H1 (cell line): Measurements from ENCODE around the gene SLC6A6. TPM values are rescaled to one million over a fixed set of nuclear protein-coding genes. Genes with fewer than 3 reads are reported as not detected.

Source experiments
- CTCF ChIA-PET: fragments of 300-600 bp; sonication (Branson Sonifier 250); formaldehyde crosslinking; loops from one replicate; lab custom pipeline; 2021; ENCODE audit not compliant: partially characterized antibody; lab: Charles Lee
- POLR2A ChIA-PET: fragments of 300-600 bp; sonication (Branson Sonifier 250); formaldehyde crosslinking; loops from one replicate; lab custom pipeline; 2021; ENCODE audit warnings: inconsistent platforms; ENCODE audit not compliant: partially characterized antibody; lab: Charles Lee
- DNase-seq, 2 experiments: peaks; one replicate each; pipeline versions ENCODE4 v3.0.0 to v3.0.0-alpha.2; 2010 to 2022; ENCODE audit warnings: low spot score in 2 of 2, low read depth in 1 of 2, mixed read lengths in 1 of 2
- FAIRE-seq: peaks from 2 replicates; lab custom pipeline; 2011; peaks lifted over from hg19 to GRCh38; lab: Jason Lieb, UNC
- H2AFZ ChIP-seq: 2 replicates; pipeline ENCODE4 v1.8.1; 2012; ENCODE audit warnings: low read length, inconsistent platforms
- H2AK5ac ChIP-seq: 2 replicates; pipeline ENCODE4 v1.6.1; 2013; ENCODE audit warnings: low read depth, low read length
- H2BK120ac ChIP-seq: replicated peaks from 2 replicates; pipeline ENCODE3; 2013; ENCODE audit warnings: low read depth, low read length, inconsistent platforms
- H2BK12ac ChIP-seq: 2 replicates; pipeline ENCODE4 v1.6.1; 2013; ENCODE audit warnings: low read depth, low read length
- H2BK15ac ChIP-seq: 2 replicates; pipeline ENCODE4 v1.6.1; 2013; ENCODE audit warnings: low read length
- H2BK20ac ChIP-seq: 2 replicates; pipeline ENCODE4 v1.6.1; 2013; ENCODE audit warnings: low read length
- H2BK5ac ChIP-seq: 2 replicates; pipeline ENCODE4 v1.6.1; 2013; ENCODE audit warnings: low read depth, low read length
- H3K14ac ChIP-seq: 2 replicates; pipeline ENCODE4 v1.6.1; 2013; ENCODE audit warnings: inconsistent platforms; ENCODE audit not compliant: insufficient read length
- H3K18ac ChIP-seq: 2 replicates; pipeline ENCODE4 v1.6.1; 2013; ENCODE audit warnings: low read length; ENCODE audit errors: extremely low read depth
- H3K23ac ChIP-seq: 2 replicates; pipeline ENCODE4 v1.6.1; 2013; ENCODE audit warnings: inconsistent platforms; ENCODE audit not compliant: insufficient read length
- H3K23me2 ChIP-seq: 2 replicates; pipeline ENCODE4 v1.6.1; 2013; ENCODE audit warnings: low read depth, low read length
- H3K27ac ChIP-seq: 2 replicates; pipeline ENCODE4 v1.6.1; 2011; ENCODE audit warnings: low read depth, low read length, inconsistent platforms
- H3K27me3 ChIP-seq, 4 experiments: replicated peaks in 1 of 4; 1 replicate in 1 of 4; 2 replicates in 3 of 4; pipeline versions ENCODE4 v1.6.1 to v1.8.1; 2011 to 2013; ENCODE audit warnings: low read length in 3 of 4, mild to moderate bottlenecking in 3 of 4, inconsistent platforms in 2 of 4, mixed read lengths in 2 of 4, moderate library complexity in 1 of 4; ENCODE audit not compliant: control insufficient read depth in 3 of 4, insufficient read depth in 3 of 4; ENCODE audit errors: extremely low read depth in 1 of 4
- H3K36me3 ChIP-seq, 4 experiments: 2 replicates each; pipeline versions ENCODE4 v1.6.1 to v1.8.1; 2011 to 2013; ENCODE audit warnings: mild to moderate bottlenecking in 4 of 4, low read length in 3 of 4, moderate library complexity in 2 of 4, control low read depth in 1 of 4, inconsistent platforms in 1 of 4; ENCODE audit not compliant: insufficient read depth in 4 of 4, control insufficient read depth in 2 of 4
- H3K4ac ChIP-seq: replicated peaks from 2 replicates; pipeline ENCODE3; 2013; ENCODE audit warnings: low read length, low read depth, mixed read lengths, inconsistent platforms; ENCODE audit not compliant: insufficient read length
- H3K4me1 ChIP-seq, 4 experiments: replicated peaks in 1 of 4; 1 replicate in 1 of 4; 2 replicates in 3 of 4; pipeline versions ENCODE4 v1.6.1 to v1.8.1; 2011 to 2013; ENCODE audit warnings: low read length in 3 of 4, inconsistent platforms in 2 of 4, mixed read lengths in 1 of 4; ENCODE audit not compliant: insufficient read depth in 4 of 4, control insufficient read depth in 3 of 4
- H3K4me2 ChIP-seq, 2 experiments: 2 replicates each; pipeline versions ENCODE4 v1.6.1 to v1.8.1; 2011 to 2013; ENCODE audit warnings: low read depth in 2 of 2, low read length in 2 of 2, control low read depth in 1 of 2, inconsistent platforms in 1 of 2, mild to moderate bottlenecking in 1 of 2; ENCODE audit not compliant: insufficient read depth in 1 of 2
- H3K4me3 ChIP-seq, 4 experiments: fragments of 200-600, 300-600 bp in 1 of 4; sonication (generic), shearing (Covaris generic), sonication (Bioruptor Twin) in 1 of 4; 2 replicates each; pipeline versions ENCODE4 v1.5.1 to v1.8.1; 2011 to 2016; ENCODE audit warnings: low read length in 4 of 4, low read depth in 3 of 4, control low read depth in 2 of 4, inconsistent platforms in 2 of 4, mild to moderate bottlenecking in 2 of 4, mixed read lengths in 1 of 4, moderate library complexity in 1 of 4; ENCODE audit not compliant: insufficient read depth in 2 of 4; ENCODE audit errors: extremely low read depth in 1 of 4
- H3K56ac ChIP-seq: replicated peaks from 2 replicates; pipeline ENCODE3; 2013; ENCODE audit warnings: low read depth, mild to moderate bottlenecking, mixed read lengths, low read length, inconsistent platforms; ENCODE audit not compliant: insufficient read length
- H3K79me1 ChIP-seq: 2 replicates; pipeline ENCODE4 v1.6.1; 2013; ENCODE audit warnings: low read depth, low read length, control low read depth
- H3K79me2 ChIP-seq, 2 experiments: 2 replicates each; pipeline versions ENCODE4 v1.6.1 to v1.8.1; 2012 to 2013; ENCODE audit warnings: low read length in 2 of 2, mild to moderate bottlenecking in 2 of 2, inconsistent platforms in 1 of 2; ENCODE audit not compliant: insufficient read depth in 2 of 2, control insufficient read depth in 1 of 2
- H3K9ac ChIP-seq, 4 experiments: replicated peaks in 1 of 4; 1 replicate in 1 of 4; 2 replicates in 3 of 4; pipeline versions ENCODE4 v1.6.1 to v1.8.1; 2011 to 2013; ENCODE audit warnings: low read depth in 3 of 4, low read length in 3 of 4, control low read depth in 2 of 4, mild to moderate bottlenecking in 2 of 4, moderate library complexity in 2 of 4, inconsistent platforms in 1 of 4; ENCODE audit errors: extremely low read depth in 1 of 4
- H3K9me3 ChIP-seq, 2 experiments: 2 replicates each; pipeline versions ENCODE4 v1.6.1 to v1.8.1; 2012 to 2013; ENCODE audit warnings: mild to moderate bottlenecking in 2 of 2, moderate library complexity in 2 of 2, control low read depth in 1 of 2, inconsistent platforms in 1 of 2, low read depth in 1 of 2, low read length in 1 of 2, mixed read lengths in 1 of 2; ENCODE audit not compliant: insufficient read depth in 2 of 2
- H4K20me1 ChIP-seq, 2 experiments: replicated peaks in 1 of 2; 2 replicates each; pipeline versions ENCODE3 to v1.8.1; 2011 to 2013; ENCODE audit warnings: inconsistent platforms in 2 of 2, low read length in 2 of 2, mild to moderate bottlenecking in 1 of 2; ENCODE audit not compliant: insufficient read depth in 2 of 2, control insufficient read depth in 1 of 2
- H4K5ac ChIP-seq: 2 replicates; pipeline ENCODE4 v1.6.1; 2013; ENCODE audit warnings: low read length, low read depth, mixed read lengths, inconsistent platforms; ENCODE audit not compliant: insufficient read length
- H4K8ac ChIP-seq: 2 replicates; pipeline ENCODE4 v1.8.0; 2013; ENCODE audit warnings: mild to moderate bottlenecking, moderate library complexity, low read length, inconsistent platforms; ENCODE audit not compliant: insufficient read depth; ENCODE audit errors: extremely low read depth
- H4K91ac ChIP-seq: replicated peaks from 2 replicates; pipeline ENCODE3; 2013; ENCODE audit warnings: low read length, mixed read lengths, inconsistent platforms; ENCODE audit not compliant: insufficient read length
- BRCA1 ChIP-seq: IDR thresholded peaks from 2 replicates; pipeline ENCODE4 v1.6.1; 2012; ENCODE audit warnings: low read depth, low read length, improper control_type of control experiment
- CREB1 ChIP-seq: IDR thresholded peaks from 2 replicates; pipeline ENCODE4 v1.6.1; 2012; ENCODE audit warnings: inconsistent platforms
- CTBP2 ChIP-seq: IDR thresholded peaks from 2 replicates; pipeline ENCODE4 v1.7.0; 2011; ENCODE audit warnings: borderline replicate concordance, mild to moderate bottlenecking, moderate library complexity, mixed read lengths, low read length; ENCODE audit not compliant: insufficient read depth, insufficient read length
- EZH2 ChIP-seq: fragments of 200-600 bp; sonication (generic); IDR thresholded peaks from 2 replicates; pipeline ENCODE4 v1.7.1; 2012; ENCODE audit warnings: low read depth, mild to moderate bottlenecking, moderate library complexity, low read length, inconsistent platforms; ENCODE audit not compliant: severe bottlenecking
- HDAC2 ChIP-seq, 2 experiments: fragments of 300-600 bp in 1 of 2; sonication (generic) in 1 of 2; IDR thresholded peaks; 2 replicates each; pipeline ENCODE4 v1.6.1; 2011 to 2012; ENCODE audit warnings: low read depth in 2 of 2, low read length in 2 of 2, mild to moderate bottlenecking in 2 of 2, moderate library complexity in 2 of 2, borderline replicate concordance in 1 of 2, inconsistent platforms in 1 of 2
- JUN ChIP-seq: IDR thresholded peaks from 2 replicates; pipeline ENCODE4 v1.6.1; 2011; ENCODE audit warnings: low read depth, mild to moderate bottlenecking, improper control_type of control experiment, low read length
- RAD21 ChIP-seq, 2 experiments: IDR thresholded peaks in 1 of 2; conservative IDR thresholded peaks in 1 of 2; 2 replicates each; pipeline ENCODE4 v1.6.1; 2011; ENCODE audit warnings: low read depth in 2 of 2, low read length in 2 of 2, improper control_type of control experiment in 1 of 2, inconsistent platforms in 1 of 2, mild to moderate bottlenecking in 1 of 2, moderate library complexity in 1 of 2
- RXRA ChIP-seq: IDR thresholded peaks from 2 replicates; pipeline ENCODE4 v1.6.1; 2011; ENCODE audit warnings: low read depth, mild to moderate bottlenecking, low read length, moderate library complexity; ENCODE audit not compliant: insufficient read depth
- TAF1 ChIP-seq: IDR thresholded peaks from 2 replicates; pipeline ENCODE4 v1.6.1; 2011; ENCODE audit warnings: mild to moderate bottlenecking, low read depth, low read length
- TAF7 ChIP-seq: optimal IDR thresholded peaks from 2 replicates; pipeline ENCODE3; 2011; ENCODE audit warnings: low read depth, mild to moderate bottlenecking, inconsistent platforms, low read length, moderate library complexity, borderline replicate concordance
- WGBS, 2 experiments: shearing (Covaris generic) in 1 of 2; methylation state at CpG; one replicate each; pipeline versions ENCODE4 v1.1.6 to v1.1.7; 2013 to 2015; ENCODE audit warnings: low lambda C conversion rate in 2 of 2, mixed read lengths in 2 of 2, inconsistent platforms in 1 of 2, low coverage in 1 of 2, missing lambda C conversion rate in 1 of 2; ENCODE audit not compliant: insufficient replicate concordance in 2 of 2, insufficient coverage in 1 of 2, insufficient read length in 1 of 2; ENCODE audit errors: extremely low coverage in 1 of 2, missing lambda C conversion rate in 1 of 2; 5-methylcytosine and 5-hydroxymethylcytosine counted together
- polyA plus RNA-seq, 7 experiments: library from polyadenylated mRNA; depleted of rRNA in 3 of 7; stranded (reverse) in 5 of 7; unstranded in 2 of 7; fragments of >200 nt in 5 of 7; fragments of 200-250 nt in 2 of 7; gene quantifications; 1 replicate in 5 of 7; 2 replicates in 1 of 7; 4 replicates in 1 of 7; pipeline versions ENCODE4 v1.2.1 to v1.2.3, GENCODE V29; 2011 to 2013; ENCODE audit warnings: missing spikeins in 2 of 7, mixed read lengths in 2 of 7
- total RNA-seq: library from RNA; stranded (reverse); fragmentation: NEBNext Ultra II Directional; extraction: Animal tissue kit (Norgen Biotek cat#: 25700); gene quantifications from 2 replicates; pipeline ENCODE4 v1.2.1, GENCODE V29; 2021
- TF ChIP-seq, protein P1 (sequence below): IDR thresholded peaks from 2 replicates; pipeline ENCODE4 v1.6.1; 2011; ENCODE audit warnings: low read depth, mild to moderate bottlenecking, low read length; ENCODE audit not compliant: insufficient read depth

Gene SLC6A6
- total and polyA plus RNA-seq, 2 of the 8 experiments (the other 6 are each of a cell fraction or from before 2014, with no cell fraction given) = 66.2 to 144 TPM

DNA sequence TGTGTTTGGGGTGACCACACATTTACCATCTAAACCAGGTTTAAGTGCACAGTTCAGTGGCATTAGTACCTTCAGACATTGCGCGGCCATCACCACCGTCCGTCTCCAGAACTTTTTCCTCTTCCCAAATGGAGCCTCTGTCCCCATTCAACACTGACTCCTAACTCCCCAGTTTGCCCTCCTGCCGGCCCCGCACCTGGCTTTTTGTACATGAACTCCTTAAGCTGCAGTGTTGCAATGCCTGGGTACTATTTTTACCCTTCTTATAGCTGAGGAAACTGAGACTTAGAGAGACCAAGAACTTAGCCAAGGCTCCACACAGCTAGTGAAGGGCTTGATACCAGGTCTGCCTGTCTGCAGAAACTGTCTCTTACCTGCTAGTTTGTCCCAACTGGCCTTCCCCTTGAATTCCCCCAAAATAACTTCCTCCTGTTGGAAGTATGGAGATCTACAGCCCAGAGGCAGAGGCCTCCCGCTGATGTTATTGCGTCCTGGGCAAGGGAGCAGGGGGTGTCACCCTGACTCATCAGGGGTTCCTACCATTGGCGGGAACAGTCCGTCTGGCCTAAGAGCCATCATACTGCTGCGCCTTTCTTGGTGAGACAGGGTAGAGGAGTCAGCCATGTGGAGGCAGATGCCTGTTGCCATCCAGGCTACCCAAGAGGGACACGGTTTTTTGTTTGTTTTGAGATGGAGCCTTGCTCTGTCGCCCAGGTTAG, 72.1 kb downstream of the SLC6A6 start:
- Histone ChIP-seq H2BK15ac (no peak overlapping the region), H3K56ac (no peak overlapping the region), H2BK12ac (no peak overlapping the region), H3K4me2 (no peak overlapping the region), H2AFZ (no peak overlapping the region), H3K23me2 (no peaks in the 10 kb centered on the region), H2BK120ac (no peak overlapping the region), H3K36me3 (peaks cover 26 to 72% (median 61%) of the 10 kb centered on the region in 4 experiments), H3K79me1 (no peaks in the 10 kb centered on the region; the same call in 1 of the 2 replicates), H3K4me1 (no peaks in the 10 kb centered on the region; a peak in 1 of 7 replicates), H4K8ac (no peak overlapping the region), H3K14ac (no peak overlapping the region), H3K27ac (no peak overlapping the region), H3K4me3 (no peak overlapping the region), H4K5ac (no peak overlapping the region), H2BK5ac (no peak overlapping the region), H4K91ac (no peak overlapping the region), H3K23ac (no peak overlapping the region), H3K9me3 (no peaks in the 10 kb centered on the region), H3K4ac (no peak overlapping the region), H4K20me1 (peaks cover 0 to 3% of the 10 kb centered on the region in 2 experiments), H2AK5ac (no peak overlapping the region), H3K18ac (no peak overlapping the region), H3K27me3 (no peaks in the 10 kb centered on the region), H3K79me2 (no peaks in the 10 kb centered on the region), H2BK20ac (no peak overlapping the region), H3K9ac (no peak overlapping the region)
- 95% methylated on average over 13 of the region's 13 CpGs; no CpG with 5 or more reads in 1 of the 2 experiments for WGBS, 2 experiments
- FAIRE-seq (no peak), DNase-seq (no peak)
- ChIA-PET POLR2A (no interaction called here), CTCF (interaction anchor here (1.5 to 1.9 kb wide), 2 partner anchors 16 to 81 kb away, joined by 4 to 5 read pairs; no protein-coding TSS in a partner anchor)
- TF ChIP-seq HDAC2 (IDR thresholded peaks at IDR 0.05; ENCODE audit: borderline replicate concordance in 1 of 2, low read depth in 2 of 2, low read length in 2 of 2) (no peak), RAD21 (IDR thresholded peaks at IDR 0.05 in 1 of 2, conservative IDR thresholded peaks at IDR 0.05 in 1 of 2; ENCODE audit: low read depth in 2 of 2, low read length in 2 of 2) (no peak), BRCA1 (no peak), TAF1 (no peak), JUN (no peak), TAF7 (no peak), CREB1 (no peak), RXRA (no peak), EZH2 (no peak), CTBP2 (no peak)
- TF ChIP-seq, protein P1, sequence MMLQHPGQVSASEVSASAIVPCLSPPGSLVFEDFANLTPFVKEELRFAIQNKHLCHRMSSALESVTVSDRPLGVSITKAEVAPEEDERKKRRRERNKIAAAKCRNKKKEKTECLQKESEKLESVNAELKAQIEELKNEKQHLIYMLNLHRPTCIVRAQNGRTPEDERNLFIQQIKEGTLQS = no peak
